Mucosa of stomach (tissue), 1 donor: ENCODE data around the gene STARD8.
"Not testable (repeated sequence)": the region's sequence is repeated elsewhere in the genome, so short reads cannot be mapped to it uniquely, and the experiment has no call there.

Experiments used
- H3K27me3 ChIP-seq: one replicate; pipeline ENCODE4 v1.7.0; 2013; ENCODE audit warnings: mild to moderate bottlenecking, low read length; ENCODE audit not compliant: control insufficient read depth, insufficient read depth
- H3K36me3 ChIP-seq: one replicate; pipeline ENCODE4 v1.7.0; 2013; ENCODE audit warnings: low read length; ENCODE audit not compliant: control insufficient read depth, insufficient read depth
- H3K4me1 ChIP-seq: one replicate; pipeline ENCODE4 v1.7.0; 2013; ENCODE audit warnings: mild to moderate bottlenecking, low read length; ENCODE audit not compliant: control insufficient read depth, insufficient read depth
- H3K4me3 ChIP-seq: one replicate; pipeline ENCODE4 v1.7.0; 2013; ENCODE audit warnings: low read length
- H3K9ac ChIP-seq: one replicate; pipeline ENCODE4 v1.7.0; 2013; ENCODE audit warnings: mild to moderate bottlenecking, low read length, moderate library complexity
- H3K9me3 ChIP-seq: one replicate; pipeline ENCODE4 v1.7.0; 2013; ENCODE audit warnings: mild to moderate bottlenecking, low read length, moderate library complexity; ENCODE audit not compliant: control insufficient read depth
- donor health status: Pancreatic carcinoma.

STARD8 gene

DNA sequence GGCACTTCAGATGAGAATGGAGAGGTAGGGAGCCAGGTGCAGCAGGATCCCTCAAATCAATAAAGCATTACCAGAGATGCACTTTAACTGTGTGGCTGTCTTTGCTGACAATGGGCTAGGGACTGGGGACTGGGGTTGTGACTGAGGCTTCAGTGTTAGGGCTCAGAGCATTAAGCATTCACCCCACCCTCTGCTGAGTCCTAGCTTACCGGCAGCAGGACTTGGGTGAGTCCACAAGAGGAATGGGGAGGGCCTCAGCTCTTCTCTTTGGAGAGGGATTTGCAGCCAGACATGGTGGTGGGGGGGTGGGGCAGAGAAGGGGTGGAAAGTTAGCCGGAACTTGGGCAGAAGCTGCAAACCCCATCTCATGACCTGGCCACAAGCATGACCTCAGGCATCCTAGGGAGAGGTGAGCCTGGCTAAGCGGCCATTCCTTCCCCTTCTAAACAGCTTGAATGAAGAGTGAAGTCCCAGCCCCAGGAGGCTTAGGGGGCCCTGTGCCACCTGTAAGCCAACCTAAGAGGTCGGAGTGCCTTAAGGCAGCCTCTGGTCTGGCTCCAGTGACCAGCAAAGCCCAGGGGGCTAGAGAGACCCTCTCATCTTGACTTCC is 78.4 kb downstream of the STARD8 start:
- Histone ChIP-seq H3K27me3 (no peaks in the 10 kb centered on the region), H3K36me3 (no peaks in the 10 kb centered on the region), H3K9me3 (no peaks in the 10 kb centered on the region), H3K4me3 (no peak overlapping the region), H3K9ac (no peak overlapping the region), H3K4me1 (no peaks in the 10 kb centered on the region)

GRCh38 chrX:68726366-68726765 is 78.9 kb downstream of the STARD8 start:
- H3K9ac ChIP-seq: no peak overlapping the region
- no peaks in the 10 kb centered on the region for H3K27me3 ChIP-seq
- no peaks in the 10 kb centered on the region for H3K9me3 ChIP-seq
- H3K4me1 ChIP-seq: no peaks in the 10 kb centered on the region
- no peaks in the 10 kb centered on the region for H3K36me3 ChIP-seq
- no peak overlapping the region for H3K4me3 ChIP-seq

DNA sequence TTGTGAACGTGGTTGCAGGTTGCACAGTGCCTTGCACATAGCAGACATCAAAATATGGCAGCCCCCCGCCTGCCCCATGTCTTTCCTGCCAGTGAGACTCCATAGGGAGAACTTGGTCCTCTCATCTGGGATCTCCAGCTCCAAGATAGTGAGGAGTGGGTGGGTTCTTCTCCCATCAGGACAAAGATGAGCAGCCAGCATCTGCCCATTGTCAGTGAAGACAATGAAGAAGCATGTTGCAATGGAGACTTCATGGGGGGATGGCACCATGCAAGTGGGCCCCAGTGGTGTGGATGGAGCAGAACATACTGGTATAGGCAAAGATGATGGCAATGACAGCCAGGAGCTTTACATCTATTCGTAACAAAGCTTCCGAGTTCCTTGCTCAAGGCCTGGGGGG is 80.2 kb downstream of the STARD8 start:
- Histone ChIP-seq H3K9me3 (no peaks in the 10 kb centered on the region), H3K4me1 (no peaks in the 10 kb centered on the region), H3K27me3 (no peaks in the 10 kb centered on the region), H3K36me3 (no peaks in the 10 kb centered on the region), H3K9ac (no peak overlapping the region), H3K4me3 (no peak overlapping the region)

DNA sequence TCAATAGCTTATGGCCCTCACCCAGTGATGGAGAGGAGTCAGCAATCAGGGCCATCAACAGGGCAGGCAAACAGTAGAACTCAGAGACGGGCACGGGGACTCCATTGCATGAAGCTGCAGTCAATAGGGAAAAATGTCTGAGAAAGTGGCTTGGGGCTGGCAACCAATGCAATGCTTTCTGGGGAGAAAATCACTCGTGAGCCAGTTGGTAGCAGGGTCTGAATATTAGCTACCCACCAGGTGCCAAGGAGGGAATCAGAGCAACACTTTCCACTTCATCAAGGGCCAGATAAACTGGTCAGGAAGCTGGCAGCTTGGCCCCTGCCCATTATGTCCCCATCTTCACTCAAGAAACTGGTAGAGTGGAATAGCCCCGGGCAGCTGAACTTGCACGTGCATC is 80.7 kb downstream of the STARD8 start:
- H3K9ac ChIP-seq: no peak overlapping the region
- no peak overlapping the region for H3K4me3 ChIP-seq
- no peaks in the 10 kb centered on the region for H3K4me1 ChIP-seq
- H3K36me3 ChIP-seq: no peaks in the 10 kb centered on the region
- no peaks in the 10 kb centered on the region for H3K9me3 ChIP-seq
- no peaks in the 10 kb centered on the region for H3K27me3 ChIP-seq

DNA sequence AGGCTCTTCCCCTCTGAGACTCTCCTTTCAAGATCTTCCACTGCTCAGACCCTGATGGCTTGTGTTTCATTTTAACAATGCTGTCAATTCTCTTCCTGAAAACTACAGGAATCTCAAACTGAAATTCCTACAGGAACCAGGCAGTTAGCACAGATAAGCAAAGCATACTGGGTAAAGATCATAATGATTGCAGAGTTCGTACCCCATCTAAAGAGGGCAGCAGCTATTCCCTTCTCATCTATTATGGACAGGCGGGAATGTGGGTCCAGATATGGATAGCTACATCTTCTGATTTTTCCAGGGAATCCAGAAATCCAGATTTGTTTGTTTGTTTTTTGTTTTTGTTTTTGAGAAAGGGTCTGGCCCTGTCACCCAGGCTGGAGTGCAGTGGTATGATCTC is 83.8 kb downstream of the STARD8 start:
- Histone ChIP-seq H3K9ac (no peak overlapping the region), H3K9me3 (no peaks in the 10 kb centered on the region), H3K27me3 (no peaks in the 10 kb centered on the region), H3K4me1 (no peaks in the 10 kb centered on the region), H3K36me3 (no peaks in the 10 kb centered on the region), H3K4me3 (no peak overlapping the region)

DNA sequence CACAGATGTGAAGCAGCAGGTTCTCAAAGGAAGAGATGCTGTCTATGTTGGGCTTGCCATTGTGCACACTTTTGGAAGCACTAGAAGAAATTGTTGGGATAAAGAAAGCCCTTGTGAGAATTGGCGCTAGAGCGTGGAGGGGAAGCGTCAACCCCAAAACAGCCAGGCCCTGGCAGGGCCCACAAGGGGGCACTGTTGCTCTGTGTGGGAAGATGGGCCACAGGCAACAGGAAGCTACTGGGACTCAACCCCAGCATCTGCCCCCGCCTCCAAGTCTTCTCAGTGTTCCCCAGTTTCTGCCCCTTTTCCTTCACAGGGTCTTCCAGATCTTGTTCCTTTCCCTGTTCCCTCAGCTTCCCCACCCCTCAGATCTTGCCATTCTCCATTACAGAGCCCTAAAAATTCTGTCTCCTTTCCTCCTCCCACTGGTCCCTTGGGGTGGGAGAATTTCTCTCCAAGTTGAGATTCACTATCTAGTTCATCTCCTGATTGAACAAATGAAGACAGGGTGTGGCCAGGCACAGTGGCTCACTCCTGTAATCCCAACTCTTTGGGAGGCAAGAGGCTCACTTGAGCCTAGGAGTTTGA is 85.5 kb downstream of the STARD8 start:
- Histone ChIP-seq H3K27me3 (no peaks in the 10 kb centered on the region), H3K9me3 (no peaks in the 10 kb centered on the region), H3K9ac (no peak overlapping the region), H3K36me3 (no peaks in the 10 kb centered on the region), H3K4me1 (no peaks in the 10 kb centered on the region), H3K4me3 (no peak overlapping the region)

DNA sequence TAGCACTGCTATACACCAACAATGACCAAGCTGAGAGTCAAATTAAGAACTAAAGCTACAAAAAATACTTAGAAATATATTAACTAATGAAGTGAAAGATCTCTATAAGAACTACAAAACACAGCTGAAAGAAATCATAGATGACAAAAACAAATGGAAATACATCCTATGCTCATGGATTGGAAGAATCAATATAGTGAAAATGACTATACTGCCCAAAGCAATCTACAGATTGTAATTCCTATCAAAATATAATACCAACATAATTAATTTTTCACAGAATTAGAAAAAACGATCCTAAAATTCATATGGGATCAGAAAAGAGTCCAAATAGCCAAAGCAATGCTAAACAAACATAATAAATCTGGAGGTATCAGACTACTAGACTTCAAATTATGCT is 87.8 kb downstream of the STARD8 start:
- Histone ChIP-seq H3K36me3 (no peaks in the 10 kb centered on the region), H3K9me3 (no peaks in the 10 kb centered on the region), H3K27me3 (no peaks in the 10 kb centered on the region), H3K4me3 (no peak overlapping the region), H3K4me1 (no peaks in the 10 kb centered on the region), H3K9ac (no peak overlapping the region)

GRCh38 chrX:68741864-68742263 is 94.4 kb downstream of the STARD8 start:
- not testable (repeated sequence) for H3K4me1 ChIP-seq, H3K36me3 ChIP-seq, H3K9ac ChIP-seq, H3K4me3 ChIP-seq, H3K9me3 ChIP-seq, H3K27me3 ChIP-seq

GRCh38 chrX:68743754-68744153 is 96.3 kb downstream of the STARD8 start:
- no peak overlapping the region for H3K9ac ChIP-seq
- no peaks in the 10 kb centered on the region for H3K27me3 ChIP-seq
- H3K4me3 ChIP-seq: no peak overlapping the region
- no peaks in the 10 kb centered on the region for H3K36me3 ChIP-seq
- H3K4me1 ChIP-seq: no peaks in the 10 kb centered on the region
- H3K9me3 ChIP-seq: no peaks in the 10 kb centered on the region

DNA sequence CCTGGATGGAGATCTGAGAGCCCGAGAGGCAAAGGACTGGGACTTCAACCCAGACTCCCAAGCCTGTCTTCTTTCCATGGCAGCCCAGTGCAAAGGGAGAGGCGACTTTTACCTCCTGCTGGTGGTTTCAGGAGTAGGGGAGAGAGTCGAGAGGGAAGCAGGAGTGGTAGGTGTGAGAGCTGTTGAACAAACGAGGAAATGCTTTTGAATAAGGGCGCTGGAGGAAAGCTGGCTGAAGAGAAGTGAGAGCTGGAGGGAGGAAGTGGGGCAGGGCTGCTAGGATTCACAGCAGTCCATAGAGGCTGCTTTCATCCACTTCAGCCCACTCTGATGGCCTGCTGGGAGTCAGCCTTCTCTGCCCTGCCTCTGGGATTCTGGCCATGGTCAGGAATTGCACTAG is 99.5 kb downstream of the STARD8 start:
- H3K36me3 ChIP-seq: no peaks in the 10 kb centered on the region
- no peak overlapping the region for H3K4me3 ChIP-seq
- H3K4me1 ChIP-seq: no peaks in the 10 kb centered on the region
- H3K27me3 ChIP-seq: no peaks in the 10 kb centered on the region
- no peak overlapping the region for H3K9ac ChIP-seq
- H3K9me3 ChIP-seq: no peaks in the 10 kb centered on the region

- H3K9me3 ChIP-seq: no peaks in the 10 kb centered on the region
- no peaks in the 10 kb centered on the region for H3K27me3 ChIP-seq
- H3K9ac ChIP-seq: no peak overlapping the region
- H3K4me3 ChIP-seq: no peak overlapping the region
- H3K4me1 ChIP-seq: no peaks in the 10 kb centered on the region
- H3K36me3 ChIP-seq: no peaks in the 10 kb centered on the region
These were observed 100.6 kb downstream of the STARD8 start for GRCh38 chrX:68748030-68748429.

DNA sequence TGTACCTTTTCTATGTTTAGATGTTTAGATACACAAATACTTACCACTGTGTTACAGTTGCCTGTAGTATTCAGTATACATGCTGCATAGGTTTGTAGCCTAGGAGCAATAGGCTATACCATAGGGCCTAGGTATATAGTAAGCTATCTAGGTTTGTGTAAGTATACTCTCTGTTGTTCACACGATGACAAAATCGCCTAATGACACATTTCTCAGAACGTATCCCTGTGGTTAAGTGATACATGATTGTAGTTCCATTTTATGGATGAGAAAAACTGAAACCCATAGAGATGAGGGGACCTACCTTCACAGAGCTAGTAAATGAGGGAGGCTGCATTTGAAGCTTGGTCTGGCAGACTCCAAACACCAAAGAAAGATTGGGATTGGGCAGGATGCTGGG is 102.0 kb downstream of the STARD8 start:
- Histone ChIP-seq H3K4me1 (no peaks in the 10 kb centered on the region), H3K9ac (no peak overlapping the region), H3K27me3 (no peaks in the 10 kb centered on the region), H3K9me3 (no peaks in the 10 kb centered on the region), H3K4me3 (no peak overlapping the region), H3K36me3 (no peaks in the 10 kb centered on the region)

GRCh38 chrX:68750316-68750715 is 102.8 kb downstream of the STARD8 start:
- Histone ChIP-seq H3K36me3 (no peaks in the 10 kb centered on the region), H3K4me1 (no peaks in the 10 kb centered on the region), H3K27me3 (no peaks in the 10 kb centered on the region), H3K4me3 (no peak overlapping the region), H3K9me3 (no peaks in the 10 kb centered on the region), H3K9ac (no peak overlapping the region)
